T1000 (cell line): ENCODE results near the gene CBR1.
"Not testable (repeated sequence)": the region's sequence is repeated elsewhere in the genome, so short reads cannot be mapped to it uniquely, and the experiment has no call there.

Source experiments
- DNase-seq: peaks from one replicate; lab custom pipeline; 2025; ENCODE audit warnings: mixed read lengths; lab: John Stamatoyannopoulos, UW

The CBR1 gene

GRCh38 chr21:36048357-36048756, 21.5 kb upstream of the CBR1 start:
- no peak for DNase-seq

- DNase-seq, result no peak
Observed at GRCh38 chr21:36052860-36053714, 16.7 kb upstream of the CBR1 start.

- no peak for DNase-seq
Observed at GRCh38 chr21:36053715-36054062, 16.1 kb upstream of the CBR1 start.

- DNase-seq, result no peak
Observed at GRCh38 chr21:36055551-36055950, 14.3 kb upstream of the CBR1 start.

DNA sequence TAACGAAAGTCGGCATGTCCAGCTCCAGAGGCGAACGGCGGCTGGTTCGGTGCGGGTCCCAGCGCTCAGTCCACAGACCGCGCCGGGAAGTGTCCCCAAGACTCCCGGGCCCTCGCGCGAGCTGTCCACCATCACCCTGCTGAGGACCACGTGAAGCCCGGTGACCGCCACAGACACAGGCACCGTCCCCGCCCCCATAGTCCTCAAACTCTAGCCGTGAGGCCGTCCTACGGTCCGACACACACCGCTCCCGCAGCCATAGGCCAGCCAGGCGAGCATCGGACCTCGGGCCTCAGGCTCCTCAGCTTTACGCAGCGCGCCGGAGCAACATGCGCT, 10.0 kb upstream of the CBR1 start:
- DNase-seq, result no peak

DNA sequence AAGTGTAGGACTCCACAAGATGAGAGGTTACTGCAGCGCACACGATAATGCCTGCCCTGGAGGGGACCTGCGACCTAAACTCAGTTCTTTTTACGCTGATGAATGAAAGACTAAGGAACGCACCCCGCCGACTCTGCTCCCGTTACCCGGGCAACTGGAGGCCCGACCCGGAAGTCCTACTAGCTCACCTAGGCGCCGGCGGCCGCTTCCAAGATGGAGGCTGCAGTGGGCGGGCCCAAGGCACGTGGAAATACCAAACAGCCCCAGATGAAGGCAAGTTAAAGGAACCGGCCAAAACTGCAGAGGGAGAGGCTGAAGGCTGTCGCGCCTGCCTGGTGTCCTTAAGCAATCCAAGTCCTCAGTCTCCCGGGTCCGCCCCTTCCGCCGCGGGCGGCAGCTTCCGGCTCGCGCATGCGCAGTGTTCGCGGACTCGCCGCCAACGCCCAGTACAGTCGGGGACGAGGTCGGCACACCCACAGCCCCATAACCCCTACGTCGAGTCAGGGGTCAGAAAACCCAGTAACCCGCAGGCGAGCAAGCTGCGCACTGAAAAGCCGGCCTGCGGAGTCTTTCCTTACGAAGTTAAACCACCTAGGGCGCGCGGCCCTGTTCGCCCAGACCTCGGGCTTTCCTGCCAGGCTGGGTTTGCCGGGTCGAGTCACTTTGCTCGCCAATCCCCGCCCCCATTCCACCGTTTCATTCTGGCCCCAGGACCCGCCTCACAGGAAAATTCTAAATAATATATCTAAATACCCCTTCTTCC, 9.5 kb upstream of the CBR1 start, which contains the start of gene SETD4:
Gene SETD4, minus strand, starts transcription at position 368 of the 763 bp plus-strand sequence. CDS start 1,638 bp downstream, outside the sequence.
- peak; percentile 89 for DNase-seq

DNA sequence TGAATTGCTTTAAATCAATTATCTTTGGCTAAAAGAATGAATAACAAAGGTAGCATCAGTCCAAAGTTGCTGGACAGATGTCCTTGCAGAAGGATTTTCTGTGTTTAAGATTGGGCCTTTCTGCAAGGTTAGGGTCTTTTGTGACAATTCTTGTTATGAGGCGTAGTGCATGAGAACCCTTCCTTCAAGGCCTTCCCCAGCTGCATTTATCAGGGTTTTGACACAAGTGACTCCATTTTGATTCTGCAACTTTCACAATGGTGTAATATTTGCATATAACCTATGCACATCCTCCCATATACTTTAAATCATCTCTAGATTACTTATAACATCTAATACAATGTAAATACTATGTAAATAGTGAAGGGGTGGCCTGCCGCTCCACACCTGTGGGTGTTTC, 8.4 kb upstream of the CBR1 start:
- no peak for DNase-seq

DNA sequence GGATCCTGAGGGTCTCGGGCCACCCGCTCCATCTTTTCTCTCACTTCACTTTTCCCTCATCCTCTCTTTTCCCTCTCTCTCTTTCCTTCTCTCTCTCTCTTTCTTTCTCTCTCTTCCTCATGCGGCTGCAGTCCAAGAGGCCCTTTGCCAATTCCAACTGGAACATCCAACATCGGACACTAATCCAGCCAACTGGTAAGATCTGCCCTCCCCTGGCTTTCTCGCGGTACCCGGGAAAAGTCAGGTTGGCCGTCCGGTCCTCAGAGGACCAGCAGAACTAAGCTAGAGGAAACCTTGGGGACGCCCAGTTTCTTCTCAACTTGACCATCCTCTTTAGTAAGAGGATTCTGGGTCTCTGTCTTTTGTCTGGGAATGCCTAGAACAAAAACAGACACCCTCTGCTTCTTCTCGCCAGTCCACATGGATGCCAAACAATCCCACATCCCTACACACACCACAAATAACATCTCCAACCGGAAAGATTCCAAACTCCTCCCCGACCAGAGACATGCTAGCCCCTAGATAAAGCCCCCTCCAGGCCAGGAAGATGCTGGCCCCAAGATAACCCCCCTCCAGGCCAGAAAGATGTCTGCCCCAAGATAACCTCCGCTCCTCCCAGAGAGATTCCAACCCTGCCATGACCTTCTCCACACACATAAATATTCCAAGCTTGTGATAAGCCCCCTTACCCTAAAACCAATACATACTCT, 6.3 kb upstream of the CBR1 start:
- DNase-seq, result no peak

GRCh38 chr21:36064085-36064460, 5.8 kb upstream of the CBR1 start:
- no peak for DNase-seq

- no peak for DNase-seq
Observed at GRCh38 chr21:36065497-36066036, 4.3 kb upstream of the CBR1 start.

GRCh38 chr21:36068748-36069398, 951 bp upstream of the CBR1 start:
- no peak for DNase-seq

DNA sequence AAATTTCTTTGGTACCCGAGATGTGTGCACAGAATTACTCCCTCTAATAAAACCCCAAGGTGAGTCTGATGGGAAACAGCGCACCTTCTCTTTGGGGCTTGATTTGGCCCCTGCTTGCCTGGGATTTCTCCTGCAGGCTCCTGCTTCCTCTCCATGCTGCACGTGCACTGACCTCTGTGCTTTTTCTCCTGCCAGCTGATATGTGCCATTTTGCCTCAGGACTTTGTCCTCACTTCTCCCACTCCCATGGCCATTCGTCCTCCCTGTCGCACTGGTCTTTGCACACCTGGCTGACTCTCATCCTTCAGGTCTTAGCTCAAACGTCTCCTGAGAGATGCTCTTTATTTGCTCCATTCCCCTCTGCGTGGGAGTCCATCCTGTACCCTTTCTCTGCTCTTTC, 1.2 kb downstream of the CBR1 start:
- no peak for DNase-seq

- no peak for DNase-seq
Observed at GRCh38 chr21:36072453-36073162, 2.8 kb downstream of the CBR1 start.

- no peak for DNase-seq
Observed at GRCh38 chr21:36073181-36073580, 3.4 kb downstream of the CBR1 start.

- DNase-seq, result not testable (repeated sequence)
Observed at GRCh38 chr21:36073911-36074310, 4.1 kb downstream of the CBR1 start.

DNA sequence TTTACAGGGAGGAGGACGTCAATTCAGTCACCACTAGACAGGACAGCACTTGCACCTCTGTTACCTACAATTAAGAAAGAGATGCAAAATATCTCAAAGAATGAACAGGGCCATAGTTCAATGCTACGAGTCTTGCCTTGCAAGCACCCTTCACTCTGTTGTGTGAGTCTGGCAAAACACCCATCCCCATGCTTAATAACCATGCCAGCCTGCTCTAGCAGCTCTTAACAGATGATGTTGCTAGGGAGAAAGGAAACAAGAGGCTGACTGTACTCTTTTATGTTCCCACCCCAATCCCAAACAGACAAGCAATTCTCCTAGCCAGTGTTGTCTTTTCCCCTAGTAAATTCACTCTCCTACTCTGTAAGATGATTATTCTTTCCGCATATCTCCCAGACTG, 5.3 kb downstream of the CBR1 start:
- no peak for DNase-seq

GRCh38 chr21:36075953-36076352, 6.1 kb downstream of the CBR1 start:
- no peak for DNase-seq

- DNase-seq, result no peak
Observed at GRCh38 chr21:36076878-36077655, 7.2 kb downstream of the CBR1 start.

GRCh38 chr21:36077758-36078157, 7.9 kb downstream of the CBR1 start:
- no peak for DNase-seq

DNA sequence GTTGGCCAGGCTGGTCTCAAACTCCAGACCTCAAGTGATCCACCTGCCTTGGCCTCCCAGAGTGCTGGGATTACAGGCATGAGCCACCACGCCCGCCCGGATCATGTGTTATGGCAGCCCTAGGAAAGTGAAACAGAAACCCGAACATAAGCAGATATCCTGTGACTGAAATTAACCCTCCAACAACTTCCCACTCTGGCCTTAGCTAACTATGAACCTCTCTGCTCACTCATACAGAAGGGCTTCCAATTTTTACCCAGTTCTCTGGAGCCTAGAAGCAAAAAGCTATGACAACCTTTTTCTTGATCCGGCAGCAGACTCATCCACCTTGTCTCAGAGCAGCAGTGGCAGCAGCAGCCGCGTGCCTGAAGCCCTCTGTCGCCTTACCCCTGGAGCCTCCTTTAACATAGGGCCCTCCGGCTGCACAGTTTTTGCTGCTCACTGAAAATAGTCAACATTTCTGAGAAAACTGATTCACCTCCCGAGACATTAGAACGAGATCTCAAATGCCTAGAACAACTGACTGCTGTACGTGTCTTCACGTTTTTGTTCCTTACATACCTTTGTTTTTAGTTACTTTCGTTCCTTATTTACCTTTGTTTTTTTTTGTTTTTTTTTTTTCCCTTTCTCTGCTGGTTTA, 9.3 kb downstream of the CBR1 start:
- no peak for DNase-seq
